GM12872 (cell line): ENCODE data around the gene TNFRSF9.

Experiments
- CTCF ChIP-seq: IDR thresholded peaks from 3 replicates; pipeline ENCODE4 v1.5.1; 2011; ENCODE audit warnings: low read depth, mild to moderate bottlenecking, low read length, moderate library complexity; ENCODE audit not compliant: insufficient read depth

TNFRSF9 gene

GRCh38 chr1:7938070-7938469 lies 2.6 kb downstream of the TNFRSF9 start:
- TF ChIP-seq CTCF: no peak

GRCh38 chr1:7932524-7933138 lies 8.0 kb downstream of the TNFRSF9 start:
- TF ChIP-seq CTCF: no peak

- no peak for TF ChIP-seq CTCF
Observed at GRCh38 chr1:7931446-7931812, 9.2 kb downstream of the TNFRSF9 start.

GRCh38 chr1:7930645-7931445 lies 9.8 kb downstream of the TNFRSF9 start:
- TF ChIP-seq CTCF: no peak

- TF ChIP-seq CTCF: no peak
Observed at GRCh38 chr1:7929637-7930036, 11.0 kb downstream of the TNFRSF9 start.

- TF ChIP-seq CTCF: no peak
Observed at GRCh38 chr1:7928247-7928646, 12.4 kb downstream of the TNFRSF9 start.

- no peak for TF ChIP-seq CTCF
Observed at GRCh38 chr1:7922301-7922700, 18.3 kb downstream of the TNFRSF9 start.
